Measurements from ENCODE around the gene ZFP69.

ZFP69 gene

GRCh38 chr1:40439247-40439646 is 37.8 kb upstream of the ZFP69 start:
- TF ChIP-seq CTCF (conservative IDR thresholded peaks at IDR 0.05; ENCODE audit: control insufficient read depth, insufficient read depth, low read depth, low read length) = no peak
- H3K4me3 ChIP-seq (ENCODE audit: control insufficient read depth, low read depth, low read length) = no peak overlapping the region
- DNase-seq (ENCODE audit: low read depth) = no peak

- no peak for TF ChIP-seq CTCF (conservative IDR thresholded peaks at IDR 0.05; ENCODE audit: control insufficient read depth, insufficient read depth, low read depth, low read length)
- peak; percentile 88 for DNase-seq (ENCODE audit: low read depth)
- H3K4me3 ChIP-seq (ENCODE audit: control insufficient read depth, low read depth, low read length) = peak within 1 kb of the TSS; percentile 72
Observed at GRCh38 chr1:40449684-40450494, 27.2 kb upstream of the ZFP69 start, which contains the start of gene ZFP69B. TSS of gene ZFP69B (plus strand) at chr1:40450476. CDS start at chr1:40450962, 486 bp downstream.

- no peak for TF ChIP-seq CTCF (conservative IDR thresholded peaks at IDR 0.05; ENCODE audit: control insufficient read depth, insufficient read depth, low read depth, low read length)
- peak; percentile 83 for DNase-seq (ENCODE audit: low read depth)
- peak overlapping the region; percentile 72 for H3K4me3 ChIP-seq (ENCODE audit: control insufficient read depth, low read depth, low read length)
Observed at GRCh38 chr1:40450495-40451237, 26.4 kb upstream of the ZFP69 start.

- no peak for DNase-seq (ENCODE audit: low read depth)
- TF ChIP-seq CTCF (conservative IDR thresholded peaks at IDR 0.05; ENCODE audit: control insufficient read depth, insufficient read depth, low read depth, low read length) = no peak
- peak overlapping the region; percentile 72 for H3K4me3 ChIP-seq (ENCODE audit: control insufficient read depth, low read depth, low read length)
Observed at GRCh38 chr1:40451238-40451585, 25.9 kb upstream of the ZFP69 start.

GRCh38 chr1:40454873-40455272 is 22.2 kb upstream of the ZFP69 start:
- no peak for TF ChIP-seq CTCF (conservative IDR thresholded peaks at IDR 0.05; ENCODE audit: control insufficient read depth, insufficient read depth, low read depth, low read length)
- H3K4me3 ChIP-seq (ENCODE audit: control insufficient read depth, low read depth, low read length) = no peak overlapping the region
- no peak for DNase-seq (ENCODE audit: low read depth)

GRCh38 chr1:40462956-40463590 is 14.0 kb upstream of the ZFP69 start:
- no peak for TF ChIP-seq CTCF (conservative IDR thresholded peaks at IDR 0.05; ENCODE audit: control insufficient read depth, insufficient read depth, low read depth, low read length)
- no peak overlapping the region for H3K4me3 ChIP-seq (ENCODE audit: control insufficient read depth, low read depth, low read length)
- peak; percentile 23 for DNase-seq (ENCODE audit: low read depth)
